ENCODE data around the gene MPPE1. TPM values are rescaled to one million over a fixed set of nuclear protein-coding genes. Genes with fewer than 3 reads are reported as not detected.

Gene MPPE1
- total RNA-seq, 6 experiments from 2014 or later: 23.2 to 40.9 (median 30.7) TPM

- Histone ChIP-seq H3K36me3 (no peaks in the 10 kb centered on the region), H3K4me1 (peaks cover 0 to 23% (median 8%) of the 10 kb centered on the region in 4 donors), H3K27me3 (no peaks in the 10 kb centered on the region), H3K4me3 (peak within 1 kb of the TSS; percentile 81 to 93 (median 88)), H3K9me3 (no peaks in the 10 kb centered on the region), H3K27ac (peak within 1 kb of the TSS; percentile 84 to 94 (median 91))
- ATAC-seq (peak; percentile 96 to 98 (median 96)), DNase-seq (peak; percentile 98 to 99 (median 98))
- 0% methylated on average over 49 of the region's 53 CpGs for WGBS (ENCODE audit: insufficient coverage, low coverage, low lambda C conversion rate, missing lambda C conversion rate)
- TF ChIP-seq, protein P1, sequence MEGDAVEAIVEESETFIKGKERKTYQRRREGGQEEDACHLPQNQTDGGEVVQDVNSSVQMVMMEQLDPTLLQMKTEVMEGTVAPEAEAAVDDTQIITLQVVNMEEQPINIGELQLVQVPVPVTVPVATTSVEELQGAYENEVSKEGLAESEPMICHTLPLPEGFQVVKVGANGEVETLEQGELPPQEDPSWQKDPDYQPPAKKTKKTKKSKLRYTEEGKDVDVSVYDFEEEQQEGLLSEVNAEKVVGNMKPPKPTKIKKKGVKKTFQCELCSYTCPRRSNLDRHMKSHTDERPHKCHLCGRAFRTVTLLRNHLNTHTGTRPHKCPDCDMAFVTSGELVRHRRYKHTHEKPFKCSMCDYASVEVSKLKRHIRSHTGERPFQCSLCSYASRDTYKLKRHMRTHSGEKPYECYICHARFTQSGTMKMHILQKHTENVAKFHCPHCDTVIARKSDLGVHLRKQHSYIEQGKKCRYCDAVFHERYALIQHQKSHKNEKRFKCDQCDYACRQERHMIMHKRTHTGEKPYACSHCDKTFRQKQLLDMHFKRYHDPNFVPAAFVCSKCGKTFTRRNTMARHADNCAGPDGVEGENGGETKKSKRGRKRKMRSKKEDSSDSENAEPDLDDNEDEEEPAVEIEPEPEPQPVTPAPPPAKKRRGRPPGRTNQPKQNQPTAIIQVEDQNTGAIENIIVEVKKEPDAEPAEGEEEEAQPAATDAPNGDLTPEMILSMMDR (IDR thresholded peaks at IDR 0.05): no peak
- TF ChIP-seq POLR2A (IDR thresholded peaks at IDR 0.05): peak; percentile 99
- intact Hi-C loops (cut with DNase I): no loop called here
Observed at GRCh38 chr18:11851146-11851805, 56.8 kb downstream of the MPPE1 start, which contains the start of gene CHMP1B. Gene CHMP1B, plus strand, starts transcription at chr18:11851413. Its CDS starts 99 bp downstream, at chr18:11851512.

- ATAC-seq (peak; percentile 44 to 58 (median 54)), DNase-seq (no peak)
- no peaks in the 10 kb centered on the region for H3K27me3 ChIP-seq
- peak overlapping the region; percentile 84 to 94 (median 91) for H3K27ac ChIP-seq
- no peaks in the 10 kb centered on the region for H3K9me3 ChIP-seq
- H3K4me3 ChIP-seq: peak overlapping the region; percentile 81 to 93 (median 88)
- WGBS (ENCODE audit: insufficient coverage, low coverage, low lambda C conversion rate, missing lambda C conversion rate): 0% methylated on average over 10 of the region's 10 CpGs
- no peaks in the 10 kb centered on the region for H3K36me3 ChIP-seq
- TF ChIP-seq POLR2A (IDR thresholded peaks at IDR 0.05): no peak
- TF ChIP-seq, protein P1 (IDR thresholded peaks at IDR 0.05): no peak
- peaks cover 0 to 18% (median 8%) of the 10 kb centered on the region in 4 donors for H3K4me1 ChIP-seq
- intact Hi-C loops (cut with DNase I): no loop called here
Observed at GRCh38 chr18:11850821-11851145, 57.3 kb downstream of the MPPE1 start.

- 19% methylated on average over 17 of the region's 17 CpGs for WGBS (ENCODE audit: insufficient coverage, low coverage, low lambda C conversion rate, missing lambda C conversion rate)
- H3K36me3 ChIP-seq: no peaks in the 10 kb centered on the region
- TF ChIP-seq, protein P1 (IDR thresholded peaks at IDR 0.05): no peak
- peak; percentile 66 for TF ChIP-seq POLR2A (IDR thresholded peaks at IDR 0.05)
- peak overlapping the region; percentile 84 to 94 (median 91) for H3K27ac ChIP-seq
- H3K9me3 ChIP-seq: no peaks in the 10 kb centered on the region
- DNase-seq: peak; percentile 71 to 79 (median 79)
- H3K4me3 ChIP-seq: peak overlapping the region; percentile 81 to 93 (median 88)
- peaks cover 0 to 17% (median 8%) of the 10 kb centered on the region in 4 donors for H3K4me1 ChIP-seq
- H3K27me3 ChIP-seq: no peaks in the 10 kb centered on the region
- intact Hi-C loops (cut with DNase I): no loop called here
- ATAC-seq: peak; percentile 54 to 70 (median 63)
Observed at GRCh38 chr18:11849841-11850634, 58.1 kb downstream of the MPPE1 start.

DNA sequence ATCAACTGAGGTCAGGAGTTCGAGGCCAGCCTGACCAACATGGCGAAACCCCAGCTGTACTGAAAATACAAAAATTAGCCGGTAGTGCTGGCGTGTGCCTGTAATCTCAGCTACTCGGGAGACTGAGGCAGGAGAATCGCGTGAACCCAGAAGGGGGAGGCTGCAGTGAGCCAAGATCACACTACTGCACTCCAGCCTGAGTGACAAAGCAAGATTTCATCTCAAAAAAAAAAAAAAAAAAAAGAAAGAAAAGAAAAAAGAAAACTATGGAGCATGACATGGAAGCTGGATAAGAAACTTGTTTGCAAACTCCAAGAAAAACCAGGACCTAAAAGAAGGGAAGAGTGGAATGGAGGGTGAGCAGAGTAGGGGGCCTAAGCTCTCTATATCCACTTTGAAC is 58.8 kb downstream of the MPPE1 start:
- Histone ChIP-seq H3K27me3 (no peaks in the 10 kb centered on the region), H3K4me3 (no peak overlapping the region), H3K27ac (no peak overlapping the region), H3K9me3 (no peaks in the 10 kb centered on the region), H3K4me1 (peaks cover 0 to 17% (median 8%) of the 10 kb centered on the region in 4 donors), H3K36me3 (no peaks in the 10 kb centered on the region)
- ATAC-seq (no peak), DNase-seq (no peak)
- WGBS (ENCODE audit: insufficient coverage, low coverage, low lambda C conversion rate, missing lambda C conversion rate): 92% methylated on average over 2 of the region's 7 CpGs
- intact Hi-C loops (cut with DNase I): no loop called here
- TF ChIP-seq POLR2A (IDR thresholded peaks at IDR 0.05): no peak
- TF ChIP-seq, protein P1 (IDR thresholded peaks at IDR 0.05): no peak

Data from right lobe of liver (tissue), 6 donors.